ENCODE data around the gene NDUFB2. TPM values are rescaled to one million over a fixed set of nuclear protein-coding genes. Genes with fewer than 3 reads are reported as not detected.

The NDUFB2 gene
- total and polyA plus RNA-seq, 2 experiments from 2014 or later = 267 to 693 TPM

- Histone ChIP-seq H3K27ac (no peak overlapping the region), H3K36me3 (peaks cover 4% of the 10 kb centered on the region), H3K4me3 (no peak overlapping the region), H3K4me1 (ENCODE audit: low read depth) (no peaks in the 10 kb centered on the region), H3K9me3 (ENCODE audit: low read depth) (no peaks in the 10 kb centered on the region), H3K27me3 (no peaks in the 10 kb centered on the region)
- TF ChIP-seq CTCF (IDR thresholded peaks at IDR 0.05; ENCODE audit: low read depth, low read length) = no peak
- DNase-seq (ENCODE audit: low read depth in 1 of 2, low spot score in 1 of 2) = no peak
Measured at GRCh38 chr7:140678081-140678815, 18.3 kb upstream of the NDUFB2 start.

DNA sequence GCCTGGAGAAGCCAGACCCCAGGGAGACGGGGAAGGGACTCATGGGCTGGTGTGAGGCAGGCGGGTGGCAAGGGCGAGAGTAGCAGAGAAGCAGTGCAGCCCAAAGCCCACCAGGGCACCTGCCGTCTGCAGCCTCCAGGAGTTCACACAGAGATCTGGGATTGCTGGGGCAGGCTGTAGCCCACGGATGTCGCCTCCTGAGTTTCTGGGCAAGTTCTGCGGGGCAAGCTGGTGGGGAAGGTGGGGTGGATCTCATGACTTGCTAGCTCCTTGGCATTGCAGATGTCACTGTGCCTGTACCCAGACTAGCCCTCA is 17.7 kb upstream of the NDUFB2 start:
- DNase-seq (ENCODE audit: low read depth in 1 of 2, low spot score in 1 of 2) = no peak

DNA sequence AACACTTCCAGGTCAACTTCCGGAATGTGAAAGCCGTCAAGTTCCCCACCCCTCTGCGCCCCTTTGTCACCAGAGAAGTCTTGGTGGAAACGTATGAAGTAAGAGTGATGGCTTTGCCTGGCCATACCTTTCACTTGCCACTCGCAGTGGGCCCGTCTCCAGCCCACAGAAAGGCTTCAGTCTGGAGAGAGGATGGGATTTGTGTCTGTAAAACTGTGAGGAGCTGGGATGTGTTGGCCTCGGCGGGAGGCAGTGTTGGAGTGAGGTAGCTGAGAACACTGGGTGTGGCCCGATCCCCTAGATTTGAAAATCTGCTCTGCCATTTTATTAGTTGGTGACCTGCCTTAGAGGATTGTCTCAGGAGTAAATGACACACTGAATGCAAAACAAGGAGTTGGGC is 17.3 kb upstream of the NDUFB2 start:
- Histone ChIP-seq H3K4me3 (no peak overlapping the region), H3K9me3 (ENCODE audit: low read depth) (no peaks in the 10 kb centered on the region), H3K4me1 (ENCODE audit: low read depth) (no peaks in the 10 kb centered on the region), H3K36me3 (peaks cover 4% of the 10 kb centered on the region), H3K27me3 (no peaks in the 10 kb centered on the region), H3K27ac (no peak overlapping the region)
- no peak for DNase-seq (ENCODE audit: low read depth in 1 of 2, low spot score in 1 of 2)
- TF ChIP-seq CTCF (IDR thresholded peaks at IDR 0.05; ENCODE audit: low read depth, low read length) = no peak

More for the DNA sequence above, 17.7 kb upstream of the NDUFB2 start:
- Histone ChIP-seq H3K36me3 (peaks cover 4% of the 10 kb centered on the region), H3K27me3 (no peaks in the 10 kb centered on the region), H3K9me3 (ENCODE audit: low read depth) (no peaks in the 10 kb centered on the region), H3K4me3 (no peak overlapping the region), H3K4me1 (ENCODE audit: low read depth) (no peaks in the 10 kb centered on the region), H3K27ac (no peak overlapping the region)
- no peak for TF ChIP-seq CTCF (IDR thresholded peaks at IDR 0.05; ENCODE audit: low read depth, low read length)

GRCh38 chr7:140680886-140681285 is 15.6 kb upstream of the NDUFB2 start:
- Histone ChIP-seq H3K9me3 (ENCODE audit: low read depth) (no peaks in the 10 kb centered on the region), H3K4me1 (ENCODE audit: low read depth) (no peaks in the 10 kb centered on the region), H3K27ac (no peak overlapping the region), H3K27me3 (no peaks in the 10 kb centered on the region), H3K36me3 (peaks cover 4% of the 10 kb centered on the region), H3K4me3 (no peak overlapping the region)
- no peak for TF ChIP-seq CTCF (IDR thresholded peaks at IDR 0.05; ENCODE audit: low read depth, low read length)
- DNase-seq (ENCODE audit: low read depth in 1 of 2, low spot score in 1 of 2) = no peak

DNA sequence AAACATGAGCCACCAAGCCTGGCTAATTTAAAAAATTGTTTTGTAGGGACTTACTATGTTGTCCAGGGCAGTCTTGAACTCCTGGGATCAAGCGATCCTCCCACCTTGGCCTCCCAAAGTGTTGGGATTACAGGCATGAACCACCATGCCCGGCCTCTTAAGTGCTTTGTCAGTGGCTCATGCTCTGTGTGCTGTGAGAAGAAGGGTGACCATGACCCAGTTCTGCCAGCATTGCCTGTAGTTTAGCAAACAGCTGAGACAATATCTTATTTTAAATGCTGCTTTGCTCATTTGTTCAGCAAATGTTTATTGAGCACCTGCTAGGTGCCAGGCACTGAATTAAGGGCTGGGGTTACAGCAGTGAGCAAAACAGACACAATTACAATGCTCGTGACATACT is 14.7 kb upstream of the NDUFB2 start:
- Histone ChIP-seq H3K36me3 (peaks cover 4% of the 10 kb centered on the region), H3K9me3 (ENCODE audit: low read depth) (no peaks in the 10 kb centered on the region), H3K27me3 (no peaks in the 10 kb centered on the region), H3K4me3 (no peak overlapping the region), H3K4me1 (ENCODE audit: low read depth) (no peaks in the 10 kb centered on the region), H3K27ac (no peak overlapping the region)
- DNase-seq (ENCODE audit: low read depth in 1 of 2, low spot score in 1 of 2) = no peak
- TF ChIP-seq CTCF (IDR thresholded peaks at IDR 0.05; ENCODE audit: low read depth, low read length) = no peak
